ENCODE data around the gene CAPRIN2. TPM values are rescaled to one million over a fixed set of nuclear protein-coding genes. Genes with fewer than 3 reads are reported as not detected.

Gene CAPRIN2
- total RNA-seq, 1 experiment from 2014 or later: 123 TPM

DNA sequence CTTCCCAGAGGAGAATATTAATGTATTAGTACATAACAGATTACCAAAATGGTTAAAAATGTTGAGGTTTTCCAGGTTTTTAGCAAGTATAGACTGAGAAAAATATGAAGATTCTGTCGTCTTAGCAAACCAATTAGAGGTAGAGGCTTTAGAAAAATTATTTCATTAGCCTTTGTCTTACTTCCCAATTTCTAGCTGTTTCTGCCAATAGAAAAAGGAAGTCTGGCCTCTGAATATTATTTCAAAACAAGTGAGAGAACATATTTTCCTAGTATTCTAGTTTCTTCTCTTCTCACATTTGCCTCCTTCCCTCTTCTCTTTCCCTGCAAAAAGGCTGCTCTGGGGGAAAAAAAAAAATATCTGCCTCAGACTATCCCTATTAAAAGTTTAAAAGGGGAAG is 75.5 kb downstream of the CAPRIN2 start:
- Mint-ChIP-seq H3K4me3 (no peak overlapping the region), H3K4me1 (no peaks in the 10 kb centered on the region), H3K36me3 (ENCODE audit: insufficient read depth in 1 of 3, low read depth in 3 of 3) (peaks cover 14 to 36% (median 29%) of the 10 kb centered on the region in 3 experiments), H3K27ac (no peak overlapping the region), H3K9me3 (no peaks in the 10 kb centered on the region; a peak in 1 of 5 replicates), H3K27me3 (ENCODE audit: low read depth) (no peaks in the 10 kb centered on the region)
- TF ChIP-seq, protein P1, sequence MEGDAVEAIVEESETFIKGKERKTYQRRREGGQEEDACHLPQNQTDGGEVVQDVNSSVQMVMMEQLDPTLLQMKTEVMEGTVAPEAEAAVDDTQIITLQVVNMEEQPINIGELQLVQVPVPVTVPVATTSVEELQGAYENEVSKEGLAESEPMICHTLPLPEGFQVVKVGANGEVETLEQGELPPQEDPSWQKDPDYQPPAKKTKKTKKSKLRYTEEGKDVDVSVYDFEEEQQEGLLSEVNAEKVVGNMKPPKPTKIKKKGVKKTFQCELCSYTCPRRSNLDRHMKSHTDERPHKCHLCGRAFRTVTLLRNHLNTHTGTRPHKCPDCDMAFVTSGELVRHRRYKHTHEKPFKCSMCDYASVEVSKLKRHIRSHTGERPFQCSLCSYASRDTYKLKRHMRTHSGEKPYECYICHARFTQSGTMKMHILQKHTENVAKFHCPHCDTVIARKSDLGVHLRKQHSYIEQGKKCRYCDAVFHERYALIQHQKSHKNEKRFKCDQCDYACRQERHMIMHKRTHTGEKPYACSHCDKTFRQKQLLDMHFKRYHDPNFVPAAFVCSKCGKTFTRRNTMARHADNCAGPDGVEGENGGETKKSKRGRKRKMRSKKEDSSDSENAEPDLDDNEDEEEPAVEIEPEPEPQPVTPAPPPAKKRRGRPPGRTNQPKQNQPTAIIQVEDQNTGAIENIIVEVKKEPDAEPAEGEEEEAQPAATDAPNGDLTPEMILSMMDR (conservative IDR thresholded peaks at IDR 0.05): no peak
- no peak overlapping the region for H2BK15ac ChIP-seq (ENCODE audit: low read depth, low read length)
- no peak overlapping the region for H3K18ac ChIP-seq (ENCODE audit: insufficient read length, low read depth, low read length)
- no peak overlapping the region for H3T11ph ChIP-seq (ENCODE audit: low read length)
- no peaks in the 10 kb centered on the region for H3K4me1 ChIP-seq (ENCODE audit: insufficient read depth, low read length)
- no peaks in the 10 kb centered on the region for H3K79me2 ChIP-seq (ENCODE audit: insufficient read depth, low read length)
- no peaks in the 10 kb centered on the region for H3K9me3 ChIP-seq (ENCODE audit: control insufficient read depth, low read depth, low read length)
- no peaks in the 10 kb centered on the region for H3K79me1 ChIP-seq (ENCODE audit: insufficient read depth, low read depth, low read length, poor library complexity, severe bottlenecking)
- H4K91ac ChIP-seq (ENCODE audit: insufficient read length, low read depth, low read length): no peak overlapping the region
- no peaks in the 10 kb centered on the region for H4K20me1 ChIP-seq (ENCODE audit: control insufficient read depth, insufficient read depth, insufficient read length)
- H3K4ac ChIP-seq (ENCODE audit: low read depth, low read length): no peak overlapping the region
- DNase-seq: no peak
- H2AK5ac ChIP-seq (ENCODE audit: insufficient read length, low read length): no peak overlapping the region
- H4K5ac ChIP-seq (ENCODE audit: insufficient read length, low read depth, low read length): no peak overlapping the region
- no peak overlapping the region for H2BK120ac ChIP-seq (ENCODE audit: low read depth, low read length, poor library complexity, severe bottlenecking)
- H3K56ac ChIP-seq (ENCODE audit: insufficient read length, low read depth, low read length): no peak overlapping the region
- H3K9ac ChIP-seq (ENCODE audit: extremely low read depth, insufficient read length, low read length): no peak overlapping the region
- no peak overlapping the region for H3K23ac ChIP-seq (ENCODE audit: insufficient read length, low read depth, low read length)
- no peaks in the 10 kb centered on the region for H3K23me2 ChIP-seq (ENCODE audit: insufficient read length, low read depth, low read length, poor library complexity, severe bottlenecking)
- no peak overlapping the region for H2BK12ac ChIP-seq (ENCODE audit: insufficient read length, low read depth, low read length)
- H3K4me2 ChIP-seq (ENCODE audit: insufficient read depth, insufficient read length, low read length): no peak overlapping the region
- H3K27me3 ChIP-seq (ENCODE audit: insufficient read depth, low read length): no peaks in the 10 kb centered on the region
- H3K27ac ChIP-seq (ENCODE audit: insufficient read length, low read depth, low read length): no peak overlapping the region
- no peak overlapping the region for H4K8ac ChIP-seq (replicated peaks; ENCODE audit: insufficient read length, low read depth, low read length)
- H3K14ac ChIP-seq (ENCODE audit: insufficient read depth, low read length): no peak overlapping the region
- no peak overlapping the region for H2BK20ac ChIP-seq (ENCODE audit: low read depth, low read length, poor library complexity, severe bottlenecking)
- WGBS (ENCODE audit: extremely low coverage, insufficient read length, low lambda C conversion rate): no CpG with 5 or more reads among the region's 1 CpG
- no peak overlapping the region for H2AFZ ChIP-seq (ENCODE audit: low read length)
- H2BK5ac ChIP-seq (ENCODE audit: insufficient read length, low read length): no peak overlapping the region

Data from H9 (cell line).